BLaER1 treated with 17β-estradiol and CSF1 and Interleukin-3, amounts not matched to agents 10 nM and 100 nM (cell line): ENCODE measurements around the gene BRMS1.
"Not testable (repeated sequence)": the region's sequence is repeated elsewhere in the genome, so short reads cannot be mapped to it uniquely, and the experiment has no call there.

Source experiments
- H3K27ac ChIP-seq, 11 experiments: shearing (Covaris generic); formaldehyde crosslinking; 2 replicates each; pipeline ENCODE4 v1.8.1; 2022
- H3K27me3 ChIP-seq, 11 experiments: shearing (Covaris generic); formaldehyde crosslinking; 2 replicates each; pipeline ENCODE4 v1.8.1; 2022
- H3K36me3 ChIP-seq, 11 experiments: shearing (Covaris generic); formaldehyde crosslinking; 2 replicates each; pipeline ENCODE4 v1.8.1; 2022
- H3K4me1 ChIP-seq, 10 experiments: shearing (Covaris generic); formaldehyde crosslinking; 2 replicates each; pipeline ENCODE4 v1.8.1; 2022
- H3K4me2 ChIP-seq, 11 experiments: shearing (Covaris generic); formaldehyde crosslinking; 2 replicates each; pipeline ENCODE4 v1.8.1; 2022
- H3K4me3 ChIP-seq, 10 experiments: shearing (Covaris generic); formaldehyde crosslinking; 2 replicates each; pipeline ENCODE4 v1.8.1; 2022
- H3K9ac ChIP-seq, 11 experiments: shearing (Covaris generic); formaldehyde crosslinking; 2 replicates each; pipeline ENCODE4 v1.8.1; 2022
- H3K9me3 ChIP-seq, 11 experiments: shearing (Covaris generic); formaldehyde crosslinking; replicated peaks in 1 of 11; 2 replicates each; pipeline ENCODE4 v1.8.1; 2022
- H4K20me1 ChIP-seq, 11 experiments: shearing (Covaris generic); formaldehyde crosslinking; 2 replicates each; pipeline ENCODE4 v1.8.1; 2022
- Cebpa-rat ChIP-seq, 11 experiments: shearing (Covaris generic); IDR thresholded peaks; 2 replicates each; pipeline ENCODE4 v1.8.1; 2022

Gene BRMS1

GRCh38 chr11:66314186-66314501, 30.8 kb downstream of the BRMS1 start:
- TF ChIP-seq Cebpa-rat (IDR thresholded peaks at IDR 0.05) = no peak

DNA sequence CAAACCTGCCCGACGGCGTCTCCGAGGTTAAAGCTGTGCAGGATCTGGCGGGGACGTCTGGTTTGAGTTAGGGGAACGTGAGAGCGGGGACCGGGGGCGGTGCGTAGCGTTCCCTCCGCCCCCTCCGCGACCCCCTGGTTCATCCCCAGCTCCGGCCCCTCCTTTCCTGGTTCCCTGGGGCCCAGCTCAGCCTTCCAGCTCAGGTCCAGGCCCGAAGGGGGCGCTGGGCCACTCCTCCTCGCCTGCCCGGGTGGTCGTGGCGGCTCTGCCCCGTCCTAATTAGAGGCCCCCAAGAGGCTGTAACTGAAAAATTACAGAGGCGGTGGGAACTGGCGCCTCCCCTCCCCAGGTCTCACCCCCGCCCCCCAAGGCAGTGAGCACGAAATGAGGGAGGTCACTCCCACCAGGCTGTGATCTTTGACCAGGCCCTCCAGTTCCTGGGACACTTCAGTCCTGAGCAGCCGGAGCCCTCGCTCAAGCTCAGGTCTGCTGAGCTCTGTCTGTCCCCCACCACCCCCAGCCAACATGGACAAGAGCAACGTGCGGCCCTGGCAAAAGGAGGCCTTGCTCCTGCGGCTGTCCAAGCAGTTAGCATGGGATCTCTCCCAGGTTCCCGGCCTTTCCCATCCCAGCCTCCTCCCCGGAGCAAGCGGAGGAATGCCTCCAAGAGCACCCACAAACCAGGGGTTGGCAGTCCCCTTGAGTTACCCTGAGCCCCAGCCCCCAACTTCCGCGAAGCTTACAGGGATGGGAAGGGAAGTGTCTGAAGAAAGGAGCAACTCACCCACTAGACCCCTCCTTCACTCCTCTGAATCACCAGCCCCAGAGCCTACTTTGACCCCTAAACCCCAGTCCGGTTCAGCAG, 31.4 kb downstream of the BRMS1 start:
- peaks cover 55 to 81% (median 71%) of the 10 kb centered on the region in 10 experiments for H3K4me1 ChIP-seq
- H3K4me2 ChIP-seq = peak overlapping the region; percentile 98 to 100 (median 100)
- H4K20me1 ChIP-seq = peaks cover 0 to 32% (median 12%) of the 10 kb centered on the region in 11 experiments; a peak in 12 of 22 replicates
- H3K9ac ChIP-seq = peak overlapping the region; percentile 81 to 92 (median 87)
- peak overlapping the region; percentile 52 to 80 (median 69) for H3K4me3 ChIP-seq
- no peaks in the 10 kb centered on the region for H3K9me3 ChIP-seq
- no peak for TF ChIP-seq Cebpa-rat (IDR thresholded peaks at IDR 0.05)
- peak overlapping the region; percentile 73 to 98 (median 94) for H3K27ac ChIP-seq
- H3K36me3 ChIP-seq = no peaks in the 10 kb centered on the region
- H3K27me3 ChIP-seq = no peaks in the 10 kb centered on the region

More at GRCh38 chr11:66314186-66314501, 30.8 kb downstream of the BRMS1 start:
- no peaks in the 10 kb centered on the region for H3K36me3 ChIP-seq
- peaks cover 0 to 4% (median 0%) of the 10 kb centered on the region in 11 experiments; a peak in 5 of 22 replicates for H3K9me3 ChIP-seq
- peak overlapping the region; percentile 81 to 92 (median 87) for H3K9ac ChIP-seq
- H3K27me3 ChIP-seq = no peaks in the 10 kb centered on the region
- peak overlapping the region; percentile 52 to 80 (median 69) for H3K4me3 ChIP-seq
- H3K27ac ChIP-seq = peak overlapping the region; percentile 73 to 98 (median 94); a peak in 21 of 22 replicates
- peaks cover 61 to 87% (median 77%) of the 10 kb centered on the region in 10 experiments for H3K4me1 ChIP-seq
- H4K20me1 ChIP-seq = peaks cover 0 to 32% (median 12%) of the 10 kb centered on the region in 11 experiments; a peak in 12 of 22 replicates
- peak overlapping the region; percentile 98 to 100 (median 100) for H3K4me2 ChIP-seq

DNA sequence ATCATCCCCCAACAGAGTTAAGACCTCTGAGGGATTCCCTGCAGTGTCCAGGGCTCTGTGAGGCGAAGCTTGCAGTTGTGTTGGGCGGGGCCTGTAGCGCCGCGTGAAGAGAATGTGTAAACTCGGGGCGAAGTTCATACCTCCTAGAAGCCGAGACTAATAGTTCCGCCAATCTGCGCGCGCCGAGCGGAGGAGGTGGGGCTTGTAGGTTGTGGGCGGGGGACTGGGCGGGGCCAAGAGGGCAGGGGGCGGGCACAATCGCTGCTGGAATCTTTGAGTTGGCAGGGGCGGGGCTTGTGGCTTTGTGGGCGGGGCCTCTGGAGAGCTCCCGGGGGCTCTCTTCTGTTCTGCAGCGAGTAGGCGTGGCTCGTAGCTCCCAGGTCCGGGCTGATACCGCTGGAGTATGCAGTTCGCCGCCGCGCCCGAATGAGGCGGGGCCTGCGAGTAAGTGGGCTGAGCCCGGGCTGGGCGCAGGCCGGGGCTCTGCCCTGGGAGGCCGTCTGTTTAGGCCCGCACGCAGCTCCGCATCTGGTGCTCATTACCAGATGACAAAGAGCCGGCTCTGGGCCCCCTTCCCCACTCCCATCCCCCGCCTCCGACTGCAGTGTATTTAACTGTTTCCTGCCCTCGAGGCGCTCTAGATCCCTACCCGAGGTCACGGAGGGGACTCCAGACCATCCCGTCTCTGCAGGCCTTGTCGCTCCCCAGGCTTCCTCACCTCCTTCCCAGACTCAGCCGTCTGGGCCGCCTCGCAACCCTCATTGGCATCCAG, 32.2 kb downstream of the BRMS1 start:
- H3K27ac ChIP-seq = peak overlapping the region; percentile 73 to 98 (median 94)
- peak overlapping the region; percentile 81 to 92 (median 87) for H3K9ac ChIP-seq
- peaks cover 47 to 73% (median 63%) of the 10 kb centered on the region in 10 experiments for H3K4me1 ChIP-seq
- no peaks in the 10 kb centered on the region for H3K36me3 ChIP-seq
- TF ChIP-seq Cebpa-rat (IDR thresholded peaks at IDR 0.05) = no peak
- H3K27me3 ChIP-seq = no peaks in the 10 kb centered on the region
- H3K4me3 ChIP-seq = peak overlapping the region; percentile 60 to 80 (median 69)
- H3K9me3 ChIP-seq = no peaks in the 10 kb centered on the region
- H3K4me2 ChIP-seq = peak overlapping the region; percentile 98 to 100 (median 100)
- H4K20me1 ChIP-seq = peaks cover 0 to 32% (median 12%) of the 10 kb centered on the region in 11 experiments; a peak in 12 of 22 replicates

DNA sequence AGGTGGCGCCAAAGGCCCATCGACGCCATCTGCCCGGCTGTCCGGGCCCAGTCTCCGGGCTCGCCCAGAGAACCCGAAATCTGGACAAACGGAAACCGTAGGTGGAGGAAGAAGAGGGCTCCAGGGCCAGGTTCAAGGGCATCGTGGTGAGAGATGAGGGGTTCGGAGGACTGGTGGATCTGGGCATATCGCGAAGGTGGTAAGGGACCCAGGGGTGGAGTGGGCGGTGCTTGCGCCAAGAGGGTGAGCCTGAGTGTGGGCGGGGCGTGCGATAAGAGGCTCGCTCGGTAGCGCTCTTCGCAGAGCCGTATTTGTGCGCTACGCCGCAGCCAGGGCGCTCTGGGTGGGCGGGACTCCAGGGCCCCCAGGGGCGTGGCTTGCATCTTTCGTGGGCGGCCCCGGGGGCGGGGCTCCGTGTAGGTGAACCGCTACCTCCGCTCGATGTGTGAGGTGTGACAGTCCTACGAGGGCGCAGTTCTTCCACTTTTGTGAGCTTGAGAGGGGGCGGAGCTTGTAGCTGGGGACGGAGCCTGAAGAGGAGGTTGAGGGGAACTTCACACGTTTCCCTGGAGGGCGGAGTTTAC, 32.8 kb downstream of the BRMS1 start:
- Histone ChIP-seq H3K36me3 (no peaks in the 10 kb centered on the region), H4K20me1 (peaks cover 0 to 32% (median 12%) of the 10 kb centered on the region in 11 experiments; a peak in 12 of 22 replicates), H3K27me3 (no peaks in the 10 kb centered on the region), H3K27ac (peak overlapping the region; percentile 33 to 82 (median 72); a peak in 21 of 22 replicates), H3K9ac (peak overlapping the region; percentile 64 to 80 (median 75)), H3K4me3 (peak overlapping the region; percentile 55 to 72 (median 60)), H3K4me2 (peak overlapping the region; percentile 64 to 89 (median 77)), H3K4me1 (peaks cover 40 to 67% (median 57%) of the 10 kb centered on the region in 10 experiments), H3K9me3 (no peaks in the 10 kb centered on the region)
- no peak for TF ChIP-seq Cebpa-rat (IDR thresholded peaks at IDR 0.05)

DNA sequence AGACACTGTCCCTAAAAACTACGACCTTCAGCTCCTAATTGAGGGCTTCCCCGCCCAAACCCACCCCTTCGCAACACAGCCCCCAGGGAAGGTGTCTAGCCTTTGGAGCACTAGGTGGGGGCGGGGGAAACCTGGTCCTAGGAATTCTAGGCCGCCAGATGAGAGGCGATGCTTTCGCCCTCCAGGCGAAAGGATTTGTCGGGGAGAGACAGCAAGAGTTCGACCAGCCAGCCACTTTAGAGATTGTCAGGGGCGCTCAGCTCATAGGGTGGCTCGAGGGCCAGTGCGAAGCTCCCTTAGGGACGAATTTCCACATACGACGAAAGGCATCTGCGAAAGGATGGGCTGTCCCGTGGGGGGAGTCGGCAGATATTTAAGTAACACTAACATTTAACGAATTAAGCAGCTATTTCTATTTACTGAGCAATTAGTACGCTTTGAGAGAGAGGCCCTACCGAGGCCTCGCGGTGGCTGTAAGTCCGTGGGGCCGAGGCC, 33.4 kb downstream of the BRMS1 start:
- H3K9me3 ChIP-seq = no peaks in the 10 kb centered on the region
- peaks cover 0 to 29% (median 10%) of the 10 kb centered on the region in 11 experiments; a peak in 12 of 22 replicates for H4K20me1 ChIP-seq
- no peak for TF ChIP-seq Cebpa-rat (IDR thresholded peaks at IDR 0.05)
- H3K4me1 ChIP-seq = peaks cover 36 to 63% (median 54%) of the 10 kb centered on the region in 10 experiments
- H3K4me2 ChIP-seq = peak overlapping the region; percentile 64 to 89 (median 77)
- no peaks in the 10 kb centered on the region for H3K27me3 ChIP-seq
- H3K36me3 ChIP-seq = no peaks in the 10 kb centered on the region
- peak overlapping the region; percentile 64 to 80 (median 75) for H3K9ac ChIP-seq
- peak overlapping the region; percentile 33 to 82 (median 72); a peak in 21 of 22 replicates for H3K27ac ChIP-seq
- H3K4me3 ChIP-seq = peak overlapping the region; percentile 55 to 72 (median 60)

DNA sequence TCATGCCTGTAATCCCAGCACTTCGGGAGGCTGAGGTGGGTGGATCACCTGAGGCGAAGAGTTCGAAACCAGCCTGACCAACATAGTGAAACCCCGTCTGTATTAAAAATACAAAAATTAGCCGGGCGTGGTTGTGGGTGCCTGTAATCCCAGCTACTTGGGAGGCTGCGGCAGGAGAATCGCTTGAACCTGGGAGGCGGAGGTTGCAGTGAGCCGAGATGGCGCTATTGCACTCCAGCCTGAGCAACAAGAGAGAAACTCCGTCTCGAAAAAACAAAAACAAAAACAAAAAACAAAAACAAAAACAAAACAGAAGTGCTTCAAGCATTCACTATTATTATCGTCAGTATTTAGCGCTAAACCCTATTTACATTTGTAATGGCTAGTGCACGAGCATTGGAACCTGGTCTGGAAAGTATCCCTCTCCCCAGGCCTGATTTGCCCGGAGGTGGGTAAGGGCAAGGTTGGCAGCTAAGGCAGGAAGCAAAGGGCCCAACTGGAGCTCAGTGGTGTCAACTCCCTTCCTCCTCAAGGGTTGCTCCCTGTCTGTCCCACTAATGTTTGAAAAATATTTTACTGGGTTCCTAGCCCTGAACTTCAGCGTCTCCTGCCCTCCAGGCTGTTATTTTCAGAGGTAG, 34.0 kb downstream of the BRMS1 start:
- Histone ChIP-seq H3K4me2 (peak overlapping the region in 10 of 11 experiments; percentile 64 to 89 (median 76); a peak in 18 of 22 replicates), H3K9ac (peak overlapping the region in 10 of 11 experiments; percentile 64 to 80 (median 75); a peak in 12 of 22 replicates), H4K20me1 (peaks cover 0 to 23% (median 7%) of the 10 kb centered on the region in 11 experiments; a peak in 12 of 22 replicates), H3K4me1 (peaks cover 30 to 57% (median 48%) of the 10 kb centered on the region in 10 experiments), H3K27ac (peak overlapping the region in 1 of 11 experiments; percentile 17; a peak in 2 of 22 replicates)
- not testable (repeated sequence) for H3K4me3 ChIP-seq, H3K9me3 ChIP-seq, H3K27me3 ChIP-seq, H3K36me3 ChIP-seq

- 0 out of 22 replicates have a peak overlapping the region, but pooled peaks of 2 of the 11 experiments have one; percentile 24 to 74 for H3K9ac ChIP-seq
- H3K27ac ChIP-seq = no peak overlapping the region
- peaks cover 24 to 51% (median 42%) of the 10 kb centered on the region in 10 experiments for H3K4me1 ChIP-seq
- H4K20me1 ChIP-seq = peaks cover 0 to 17% (median 2%) of the 10 kb centered on the region in 11 experiments; a peak in 10 of 22 replicates
- peak overlapping the region in 4 of 11 experiments; percentile 3 to 89 (median 82); a peak in 5 of 22 replicates for H3K4me2 ChIP-seq
- no peak for TF ChIP-seq Cebpa-rat (IDR thresholded peaks at IDR 0.05)
- no peak overlapping the region for H3K4me3 ChIP-seq
- H3K36me3 ChIP-seq = no peaks in the 10 kb centered on the region
- no peaks in the 10 kb centered on the region for H3K9me3 ChIP-seq
- no peaks in the 10 kb centered on the region for H3K27me3 ChIP-seq
Measured at GRCh38 chr11:66310324-66310723, 34.6 kb downstream of the BRMS1 start.

DNA sequence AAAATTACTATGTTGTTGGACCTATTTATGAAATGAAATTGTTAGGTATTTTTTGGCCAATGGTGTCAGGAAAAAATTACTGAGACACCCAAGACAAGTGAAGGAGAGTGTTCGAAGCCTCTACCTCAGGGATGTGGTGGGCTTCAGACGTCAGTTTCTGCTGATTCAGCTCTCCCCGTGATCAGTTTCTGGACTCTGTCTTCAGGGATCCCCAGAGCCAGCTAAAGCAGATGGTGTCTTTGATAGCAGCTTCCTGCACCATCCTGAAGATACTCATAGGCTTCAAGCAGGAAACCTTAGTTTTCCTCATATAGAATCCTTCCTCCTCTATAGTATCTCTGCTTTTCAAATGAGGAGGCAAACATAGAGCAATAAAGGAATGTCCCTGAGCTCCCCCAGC, 35.4 kb downstream of the BRMS1 start:
- Histone ChIP-seq H3K4me1 (peaks cover 16 to 43% (median 34%) of the 10 kb centered on the region in 10 experiments), H3K9ac (peak overlapping the region in 1 of 11 experiments; percentile 13; a peak in 1 of 22 replicates), H3K36me3 (no peaks in the 10 kb centered on the region), H4K20me1 (peaks cover 0 to 9% (median 0%) of the 10 kb centered on the region in 11 experiments; a peak in 6 of 22 replicates), H3K27ac (no peak overlapping the region), H3K4me2 (peak overlapping the region in 3 of 11 experiments; percentile 3 to 83 (median 24); a peak in 2 of 22 replicates), H3K4me3 (no peak overlapping the region), H3K27me3 (no peaks in the 10 kb centered on the region), H3K9me3 (no peaks in the 10 kb centered on the region)
- no peak for TF ChIP-seq Cebpa-rat (IDR thresholded peaks at IDR 0.05)
